GOT3 (cell line): Measurements from ENCODE around the gene BOLL.
"Not testable (repeated sequence)": the region's sequence is repeated elsewhere in the genome, so short reads cannot be mapped to it uniquely, and the experiment has no call there.

Experiments used
- DNase-seq: peaks from one replicate; lab custom pipeline; 2025; ENCODE audit warnings: mixed read lengths; lab: John Stamatoyannopoulos, UW

The BOLL gene

DNA sequence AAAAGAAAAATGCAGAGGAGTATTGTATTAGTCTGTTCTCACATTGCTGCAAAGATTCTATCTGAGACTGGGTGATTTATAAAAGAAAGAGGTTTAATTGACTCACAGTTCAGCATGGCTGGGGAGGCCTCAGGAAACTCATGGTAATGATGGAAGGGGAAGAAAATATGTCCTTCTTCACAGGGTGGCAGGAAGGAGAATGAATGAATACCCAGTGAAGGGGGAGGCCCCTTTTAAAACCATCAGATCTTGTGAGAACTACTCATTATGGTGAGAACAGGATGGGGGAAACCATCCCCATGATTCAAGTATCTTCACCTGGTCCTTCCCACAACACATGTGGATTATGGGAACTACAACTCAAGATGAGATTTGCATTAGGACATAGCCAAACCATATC is 10.2 kb upstream of the BOLL start:
- DNase-seq = no peak

DNA sequence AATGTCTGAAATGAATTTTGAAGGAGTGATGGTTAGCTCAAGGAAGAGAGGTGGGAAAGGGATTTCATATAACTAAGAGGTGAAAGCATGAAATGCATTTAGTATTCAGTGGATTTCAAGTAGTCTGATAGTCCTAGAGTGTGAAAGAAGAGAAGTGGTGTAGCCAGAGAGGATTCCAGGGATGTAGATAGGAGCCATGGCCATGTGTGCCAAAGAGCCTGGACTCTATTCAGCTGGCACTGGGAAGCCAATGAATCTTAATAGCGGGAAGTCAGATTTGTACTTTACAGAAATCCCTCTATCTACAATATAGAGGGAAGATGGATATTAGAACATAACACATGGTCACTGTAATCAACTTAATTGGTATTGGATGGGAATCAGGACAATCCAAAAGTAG is 8.3 kb upstream of the BOLL start:
- no peak for DNase-seq

DNA sequence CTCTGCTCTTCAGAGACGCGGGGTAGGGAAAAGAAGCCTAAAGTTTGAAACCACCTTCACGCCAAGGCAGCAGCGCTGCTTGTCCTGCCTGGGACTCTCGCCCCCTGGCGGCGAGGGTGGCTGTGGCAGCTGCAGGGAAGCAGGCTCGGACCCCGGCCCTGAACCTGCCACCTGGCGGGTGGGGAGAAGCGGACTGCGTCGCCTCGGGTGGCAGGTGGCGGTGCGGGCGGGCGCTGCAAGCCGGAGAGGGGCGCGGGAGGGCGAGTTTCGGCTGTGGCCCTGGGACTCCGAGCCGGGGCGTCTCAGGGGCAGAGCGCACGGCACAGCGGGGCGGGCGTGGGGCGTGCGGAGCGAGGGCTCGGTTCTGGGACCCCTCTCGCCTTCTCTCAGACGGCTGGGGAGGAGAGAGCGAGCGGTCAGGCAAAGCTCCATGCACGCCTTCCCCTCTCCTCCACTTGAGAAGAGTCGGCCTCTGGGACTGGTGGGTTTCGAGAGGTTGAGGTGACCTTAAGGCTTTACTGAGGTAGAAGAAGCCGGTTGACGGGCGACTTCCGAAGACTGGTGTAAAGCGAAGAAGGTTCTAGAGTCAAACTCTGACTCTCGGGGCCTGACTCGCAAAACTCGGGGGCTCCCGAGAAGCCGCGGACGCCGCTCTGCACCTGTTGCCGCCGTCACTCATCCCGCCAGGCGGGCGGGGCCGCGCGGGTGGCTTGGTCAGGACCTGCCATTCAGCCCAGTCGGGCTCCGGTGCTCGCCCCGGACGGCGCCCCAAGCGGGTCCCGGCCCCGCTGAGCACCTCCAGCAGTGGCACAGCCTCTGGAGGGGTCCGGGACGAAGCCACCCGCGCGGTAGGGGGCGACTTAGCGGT is 1.1 kb upstream of the BOLL start:
- no peak for DNase-seq

DNA sequence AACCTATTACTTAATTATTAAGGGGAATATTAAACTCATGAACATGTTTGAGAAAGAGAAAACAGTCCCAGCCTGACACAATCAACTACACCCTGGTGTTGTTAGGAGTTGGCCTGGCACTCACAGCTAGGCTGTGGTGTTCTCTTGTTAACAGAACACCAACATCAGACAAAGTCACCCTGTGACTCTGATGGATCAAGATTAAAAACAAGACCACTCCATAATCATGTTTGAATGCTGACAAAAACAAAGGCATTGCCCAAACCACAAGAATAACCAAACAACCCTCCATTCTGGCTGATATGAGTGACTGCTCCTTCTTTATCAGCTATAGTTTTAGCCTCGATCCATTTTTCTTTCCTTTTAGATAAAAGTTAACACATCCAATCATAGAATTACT is 3.0 kb downstream of the BOLL start:
- no peak for DNase-seq

DNA sequence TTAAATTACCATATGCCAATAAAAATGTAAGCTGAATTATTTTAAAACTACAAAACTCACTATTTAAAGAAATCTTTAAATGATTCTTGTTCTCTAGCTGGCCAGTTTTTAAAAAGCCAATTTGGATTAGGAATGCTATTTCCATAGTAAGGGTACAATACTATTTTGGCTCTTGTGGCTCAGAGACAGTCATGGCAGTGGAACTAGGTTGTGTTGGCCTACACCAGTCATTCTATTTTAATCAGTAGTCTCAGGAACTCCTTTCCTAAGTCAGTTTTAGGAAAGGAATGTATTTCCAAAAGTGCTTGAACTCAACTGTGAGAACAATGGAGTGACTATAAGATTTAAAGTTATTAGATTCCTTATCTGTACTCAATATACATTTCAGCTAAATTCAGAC is 5.9 kb downstream of the BOLL start:
- no peak for DNase-seq

DNA sequence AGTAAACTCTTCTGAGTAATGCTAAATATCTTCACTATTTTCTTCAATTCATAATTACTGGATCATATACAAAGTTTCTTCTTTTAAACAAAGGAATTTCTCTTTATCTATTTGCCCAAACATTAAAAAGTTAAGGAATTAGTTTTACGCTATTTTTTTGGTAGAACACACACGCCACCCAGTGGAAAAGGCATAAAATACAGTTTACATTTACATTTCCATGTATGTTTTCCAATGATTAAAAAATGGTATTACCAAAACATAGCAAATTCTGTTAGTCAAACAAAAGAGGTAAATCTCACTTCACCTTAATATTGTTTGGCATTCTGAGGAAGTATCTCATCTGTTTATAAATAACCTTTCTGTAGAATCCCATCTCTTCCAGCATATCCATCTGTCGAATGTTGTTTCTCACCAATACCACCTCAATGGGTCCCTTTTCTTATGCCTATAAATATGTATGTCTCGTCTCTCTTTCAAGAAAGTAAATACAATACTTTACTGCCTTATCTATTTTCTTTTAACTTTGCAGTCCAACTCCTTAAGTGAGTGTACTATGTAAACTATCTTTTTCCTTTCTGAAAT is 7.2 kb downstream of the BOLL start:
- no peak for DNase-seq

DNA sequence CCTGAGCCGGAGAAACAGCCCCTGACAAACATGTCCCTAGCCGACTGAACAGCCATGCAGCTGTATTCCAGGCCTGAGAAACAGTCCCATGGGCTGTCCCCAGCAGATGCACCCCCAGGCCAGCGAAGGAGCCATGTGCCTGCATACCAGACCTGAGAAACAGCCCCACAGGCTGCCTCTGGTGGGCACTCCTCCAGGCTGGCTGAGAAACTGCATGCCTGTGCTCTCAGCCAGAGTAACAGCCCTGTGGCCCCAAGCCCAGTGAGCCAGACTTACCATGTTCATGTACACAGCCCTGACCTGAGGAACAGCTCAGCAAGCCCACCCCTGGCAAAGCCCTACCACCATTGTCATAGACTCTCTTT is 24.8 kb downstream of the BOLL start:
- DNase-seq = no peak

DNA sequence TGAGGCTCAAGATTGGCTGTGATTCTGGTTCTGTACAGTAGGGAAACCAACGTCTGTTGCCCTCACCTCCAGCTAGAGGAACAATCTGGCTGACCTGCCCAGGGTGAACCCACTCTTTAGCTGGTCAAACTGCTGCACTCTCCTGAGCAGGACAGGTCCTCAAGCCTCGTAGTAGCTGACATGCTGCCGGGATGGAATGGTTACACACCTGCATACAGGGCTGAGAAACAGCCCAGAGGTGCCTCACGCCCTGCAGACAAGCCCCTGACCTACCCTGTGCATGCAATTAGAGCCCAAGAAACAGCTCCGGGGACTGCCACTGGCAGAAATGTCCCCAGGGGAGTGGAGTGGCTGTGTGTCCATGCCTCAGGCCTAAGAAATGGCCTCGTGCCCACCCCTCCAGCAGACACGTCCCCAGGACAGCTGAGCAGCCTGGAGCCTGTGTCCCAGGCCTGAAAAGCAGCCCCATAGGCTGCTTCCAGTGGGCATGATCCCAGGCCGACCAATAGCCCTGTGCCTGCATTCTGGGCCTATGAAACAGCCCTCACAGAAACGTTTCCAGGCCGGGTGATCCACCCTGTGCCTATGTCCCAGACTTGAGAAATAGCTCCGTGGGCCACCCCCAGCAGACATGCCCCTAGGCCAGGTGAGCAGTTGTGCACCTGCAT is 25.4 kb downstream of the BOLL start:
- DNase-seq = no peak

DNA sequence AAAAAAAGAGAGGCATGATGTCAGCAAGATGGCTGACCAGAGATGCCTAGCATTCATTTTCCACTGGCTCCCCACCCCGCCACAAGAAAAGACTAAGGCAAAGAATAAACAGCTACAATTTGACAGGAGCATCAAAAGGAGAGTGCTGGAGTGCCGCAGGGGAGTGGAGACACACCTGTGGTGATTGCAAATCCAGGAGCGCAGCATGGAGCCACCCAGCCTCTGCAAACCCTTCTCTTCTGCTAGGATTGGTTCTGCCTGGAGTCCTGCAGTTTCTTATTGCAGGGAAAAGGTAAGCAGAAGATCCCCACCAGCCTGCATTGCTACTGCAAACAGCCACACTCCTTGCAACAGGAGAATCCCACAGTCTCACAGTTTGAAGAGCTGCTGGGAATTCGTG is 26.1 kb downstream of the BOLL start:
- no peak for DNase-seq

DNA sequence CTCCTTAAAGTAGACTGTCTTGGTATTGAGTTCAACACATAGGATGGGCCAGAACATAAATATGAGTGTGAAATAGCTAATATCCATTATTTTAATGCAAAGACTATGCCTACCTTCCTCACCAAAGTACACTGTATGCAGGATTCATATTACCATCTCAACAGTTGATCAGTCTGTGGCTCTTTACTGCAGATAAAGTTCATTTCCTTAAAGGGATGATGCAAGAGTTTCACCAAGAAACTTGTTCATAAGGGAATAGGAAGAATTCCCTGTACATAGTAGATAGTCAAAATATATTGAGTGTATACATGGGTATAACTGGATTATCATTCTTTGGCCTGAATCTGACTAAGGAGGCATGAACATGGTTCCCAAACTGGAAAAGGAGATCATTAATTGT is 44.9 kb downstream of the BOLL start:
- DNase-seq = no peak

DNA sequence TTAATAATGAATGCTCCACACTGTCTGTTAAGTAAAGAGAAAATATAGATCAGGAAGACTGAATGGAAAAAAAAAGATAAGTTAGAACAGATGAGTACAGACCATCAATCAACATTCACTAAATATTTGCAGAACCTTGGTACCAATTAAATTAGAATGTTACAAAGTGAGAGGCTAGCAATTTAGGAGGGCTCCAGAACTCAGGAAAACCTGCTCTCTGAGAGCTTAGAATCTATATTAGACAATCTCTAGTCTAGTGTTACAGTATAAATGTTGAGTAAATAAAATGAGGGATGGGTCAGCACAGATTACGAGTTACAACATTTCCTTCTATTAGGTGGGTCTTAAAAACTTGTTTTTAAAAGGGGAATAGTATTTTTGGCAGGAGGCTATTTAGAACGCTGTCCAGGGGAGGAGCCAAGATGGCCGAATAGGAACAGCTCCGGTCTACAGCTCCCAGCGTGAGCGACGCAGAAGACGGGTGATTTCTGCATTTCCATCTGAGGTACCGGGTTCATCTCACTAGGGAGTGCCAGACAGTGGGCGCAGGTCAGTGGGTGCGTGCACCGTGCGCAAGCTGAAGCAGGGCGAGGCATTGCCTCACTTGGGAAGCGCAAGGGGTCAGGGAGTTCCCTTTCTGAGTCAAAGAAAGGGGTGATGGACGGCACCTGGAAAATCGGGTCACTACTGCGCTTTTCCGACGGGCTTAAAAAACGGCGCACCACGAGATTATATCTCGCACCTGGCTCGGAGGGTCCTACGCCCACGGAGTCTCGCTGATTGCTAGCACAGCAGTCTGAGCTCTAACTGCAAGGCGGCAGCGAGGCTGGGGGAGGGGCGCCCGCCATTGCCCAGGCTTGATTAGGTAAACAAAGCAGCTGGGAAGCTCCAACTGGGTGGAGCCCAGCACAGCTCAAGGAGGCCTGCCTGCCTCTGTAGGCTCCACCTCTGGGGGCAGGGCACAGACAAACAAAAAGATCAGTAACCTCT is 56.3 kb downstream of the BOLL start:
- not testable (repeated sequence) for DNase-seq

DNA sequence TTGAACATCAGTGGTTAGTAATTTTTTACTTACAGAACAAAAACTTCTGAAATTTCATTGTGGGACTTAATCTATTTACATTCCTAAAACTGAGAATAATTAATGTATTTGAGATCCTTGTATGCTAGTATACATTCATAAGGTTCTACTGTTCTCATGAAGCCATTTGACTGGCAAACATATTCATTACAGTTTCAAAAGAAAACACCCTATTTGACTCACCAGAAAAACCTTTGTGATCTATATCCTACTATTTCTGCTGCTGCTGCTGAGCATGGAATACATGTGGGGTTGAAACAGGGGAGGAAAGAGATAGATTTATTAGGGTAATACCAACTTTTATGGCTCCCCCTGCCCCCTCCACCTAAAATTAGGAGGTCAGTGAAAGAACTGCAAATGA is 58.1 kb downstream of the BOLL start:
- no peak for DNase-seq

DNA sequence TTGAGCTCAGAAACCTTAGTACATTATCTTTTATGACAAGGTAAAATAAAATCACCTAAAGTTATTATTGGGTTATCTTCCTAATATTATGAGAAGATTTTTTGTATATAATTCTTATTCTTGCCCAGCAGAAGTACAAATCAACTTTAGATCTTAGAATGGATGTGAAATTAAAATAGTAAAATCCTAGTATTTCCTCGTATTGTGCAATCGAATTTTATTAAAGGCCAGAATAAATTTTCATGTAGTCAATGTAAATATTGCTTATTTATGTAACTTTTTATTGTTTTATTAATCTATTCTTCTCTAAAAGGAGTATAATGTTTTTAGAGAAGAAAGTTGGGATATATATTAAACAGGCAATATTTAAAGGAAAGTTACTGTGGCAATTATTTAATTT is 67.3 kb downstream of the BOLL start:
- no peak for DNase-seq

DNA sequence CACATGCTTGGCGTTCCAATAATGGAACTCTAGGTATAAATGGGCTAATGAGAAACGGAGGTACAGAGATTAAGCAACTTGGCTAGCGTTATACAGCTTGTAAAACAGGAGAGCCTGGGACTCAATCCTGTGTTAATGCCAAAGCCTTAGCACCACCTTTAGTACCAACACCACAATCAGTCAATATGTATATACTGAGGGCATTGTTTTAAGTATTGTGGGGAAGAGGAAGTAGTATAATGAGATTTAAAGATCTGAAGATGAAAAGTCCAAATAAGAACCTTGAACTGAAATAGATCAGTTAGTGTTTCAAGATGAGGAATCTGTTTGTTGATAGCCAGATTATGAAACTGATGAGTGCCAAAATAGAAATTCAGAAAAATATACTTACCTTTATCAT is 71.8 kb downstream of the BOLL start:
- no peak for DNase-seq

DNA sequence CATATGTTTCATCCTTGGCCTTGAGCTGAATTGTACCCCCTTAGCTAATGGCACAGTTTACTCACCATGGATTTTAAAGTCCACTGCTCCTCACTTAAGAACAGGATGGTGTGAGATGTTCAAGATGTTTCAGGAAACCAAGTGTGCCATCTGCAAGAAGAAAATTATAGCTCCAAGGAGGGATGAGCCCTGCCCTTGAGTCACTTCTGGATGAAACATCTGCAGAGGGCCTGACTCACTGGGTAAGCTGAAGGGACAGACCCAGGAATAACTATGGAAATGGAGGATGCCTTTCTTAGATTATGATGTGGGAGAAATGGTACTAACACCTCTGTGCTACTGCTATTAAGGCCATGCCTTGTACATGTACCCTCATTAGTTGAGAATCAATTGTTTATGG is 73.5 kb downstream of the BOLL start:
- DNase-seq = no peak

DNA sequence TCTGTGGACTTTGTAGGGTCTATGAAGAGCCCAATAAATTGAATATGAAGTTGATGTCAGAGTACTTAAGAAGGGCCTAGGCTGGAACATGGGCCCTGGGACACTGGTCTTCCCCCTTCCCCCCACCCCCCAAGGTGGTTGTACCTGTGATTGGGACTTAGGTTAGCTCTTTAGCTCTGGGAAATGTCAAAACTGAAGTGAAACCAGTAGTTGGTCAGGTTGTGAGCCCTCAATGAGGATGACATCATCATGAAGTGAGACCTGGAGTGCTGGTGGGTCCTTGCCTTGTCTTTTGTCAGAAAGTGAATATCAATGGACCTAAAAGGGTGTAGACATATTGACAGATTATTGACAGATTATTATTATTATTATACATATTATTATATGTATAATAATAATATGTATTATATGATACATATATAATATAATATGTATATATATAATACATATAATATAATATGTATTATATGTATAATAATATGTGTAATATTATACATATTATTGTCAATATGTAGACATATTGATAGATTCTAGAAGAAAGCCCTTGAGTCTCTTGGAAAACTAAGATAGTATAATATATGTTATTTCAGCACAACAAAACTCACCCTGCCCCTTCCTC is 74.6 kb downstream of the BOLL start:
- no peak for DNase-seq

DNA sequence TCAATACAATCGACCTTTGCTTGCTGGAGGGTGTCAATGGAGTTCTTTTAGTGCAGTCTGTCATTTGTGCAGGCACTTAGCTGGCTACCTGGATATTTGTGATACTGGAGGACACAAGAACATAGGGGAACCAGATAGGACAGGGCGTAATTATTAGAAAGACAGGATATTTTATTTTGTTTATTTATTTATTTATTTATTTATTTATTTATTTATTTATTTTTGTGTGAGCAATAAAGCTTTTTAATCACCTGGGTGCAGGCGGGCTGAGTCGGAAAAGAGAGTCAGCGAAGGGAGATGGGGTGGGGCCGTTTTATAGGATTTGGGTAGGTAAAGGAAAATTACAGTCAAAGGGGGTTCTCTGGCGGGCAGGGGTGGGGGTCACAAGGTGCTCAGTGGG is 76.0 kb downstream of the BOLL start:
- not testable (repeated sequence) for DNase-seq

DNA sequence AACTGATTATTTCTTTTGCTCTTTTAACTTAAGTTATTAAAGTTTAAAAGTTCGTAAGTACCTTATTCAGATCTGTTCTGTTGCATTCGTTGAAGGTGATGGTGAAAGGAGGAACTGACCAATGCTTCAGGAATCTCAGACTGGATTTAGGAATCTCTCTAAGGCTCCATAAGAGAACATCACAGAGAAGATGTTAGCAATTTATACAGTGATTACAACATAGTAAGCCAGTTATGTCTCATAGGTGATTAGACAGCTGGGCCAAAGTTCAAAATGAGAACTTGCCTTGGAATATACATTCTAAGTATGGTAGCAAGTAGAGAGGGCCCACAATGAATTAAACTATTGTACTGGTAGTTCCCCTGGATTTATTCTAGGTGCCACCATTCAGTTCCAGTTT is 76.8 kb downstream of the BOLL start:
- DNase-seq = no peak

DNA sequence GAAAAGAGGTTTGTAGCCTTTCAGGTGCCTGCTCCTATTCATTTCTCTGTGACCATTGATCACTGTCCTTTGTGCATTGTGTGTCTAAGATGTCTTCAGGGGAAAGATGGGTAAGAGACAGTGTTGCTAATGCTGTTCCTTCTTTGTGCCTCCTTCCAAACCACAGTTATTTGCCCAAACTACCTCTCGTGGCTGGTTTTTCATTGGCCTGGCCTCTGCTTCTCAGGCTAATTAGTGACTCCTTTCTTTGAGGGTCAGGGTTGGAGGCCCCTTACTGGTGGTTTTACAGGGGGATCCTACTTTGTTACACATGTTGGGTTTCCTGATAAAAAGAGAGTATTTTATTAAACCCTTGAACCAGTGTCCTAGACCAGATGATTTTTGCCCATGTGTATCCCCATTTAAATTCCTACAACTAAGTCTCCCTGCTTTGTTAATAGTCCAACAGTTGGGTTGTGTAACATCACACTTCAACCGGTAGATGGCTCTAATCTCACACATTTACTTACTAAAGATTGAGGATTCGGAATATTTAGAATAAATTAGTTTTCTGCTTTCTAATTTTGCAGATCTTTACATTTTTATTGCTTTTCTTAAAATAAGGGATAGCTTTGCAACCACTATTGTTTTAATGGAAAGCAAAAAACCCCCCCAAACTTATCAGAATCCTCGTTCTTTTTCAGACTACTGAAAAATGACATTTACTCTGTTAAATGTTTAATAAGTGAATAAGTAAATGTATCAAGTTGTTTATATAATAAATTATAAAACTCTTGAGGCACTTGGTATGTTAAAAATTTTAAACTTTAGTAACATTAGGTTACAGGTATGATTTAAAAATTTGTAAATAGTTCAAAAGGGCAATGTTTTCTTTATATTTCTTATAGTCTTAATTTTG is 77.6 kb downstream of the BOLL start:
- DNase-seq = no peak

DNA sequence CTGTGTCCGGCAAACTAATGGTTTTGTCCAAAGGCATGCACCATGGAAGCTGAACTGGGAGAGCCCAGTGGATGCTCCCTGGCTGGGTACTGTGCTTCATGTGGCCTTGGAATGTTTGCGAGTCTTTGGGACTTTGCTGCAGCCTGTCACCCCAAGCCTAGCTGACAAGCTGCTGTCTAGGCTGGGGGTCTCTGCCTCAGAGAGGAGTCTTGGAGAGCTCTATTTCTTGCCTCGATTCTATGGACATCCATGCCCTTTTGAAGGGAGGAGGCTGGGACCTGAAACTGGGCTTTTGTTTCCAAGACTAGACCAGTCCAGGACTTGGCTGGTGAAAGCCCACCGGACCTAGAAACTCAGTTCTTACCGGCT is 78.3 kb downstream of the BOLL start:
- no peak for DNase-seq
